ENCODE measurements around the gene SLC12A4.
"Not testable (repeated sequence)": the region's sequence is repeated elsewhere in the genome, so short reads cannot be mapped to it uniquely, and the experiment has no call there.

SLC12A4 gene

DNA sequence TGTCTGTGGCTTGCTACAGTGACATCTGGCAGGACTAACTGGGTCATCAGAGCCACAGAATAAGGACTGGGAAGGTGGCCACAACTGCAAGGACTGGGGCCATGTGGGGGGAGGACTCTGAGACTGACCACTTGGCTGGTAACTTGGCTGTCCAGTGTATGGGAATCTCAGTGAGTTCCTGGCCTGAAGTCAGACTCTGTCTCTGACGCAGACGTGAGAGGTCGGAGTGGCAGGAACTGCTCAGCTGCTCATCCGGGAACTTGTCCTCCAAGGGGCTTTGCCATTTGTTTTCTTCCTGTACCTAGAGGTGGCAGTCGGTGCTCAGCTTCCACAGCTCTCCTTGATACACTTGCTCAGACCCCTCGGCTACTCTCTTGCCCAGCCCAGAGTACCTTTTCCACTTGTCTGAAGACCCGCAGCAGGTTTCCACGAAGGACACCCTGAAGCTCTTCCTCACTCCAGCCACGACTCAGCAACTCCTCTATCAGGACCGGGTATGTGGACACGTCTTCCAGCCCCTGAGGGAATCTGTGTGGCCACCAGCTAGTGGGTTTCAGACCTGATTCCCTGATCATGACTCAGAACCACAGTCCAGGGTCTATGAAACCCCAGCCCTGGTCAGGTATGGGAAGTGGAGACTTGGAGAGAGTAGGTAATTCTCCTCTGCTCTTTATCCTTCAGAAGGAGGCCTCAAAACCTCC is 19.2 kb upstream of the SLC12A4 start:
- DNase-seq, result no peak

DNA sequence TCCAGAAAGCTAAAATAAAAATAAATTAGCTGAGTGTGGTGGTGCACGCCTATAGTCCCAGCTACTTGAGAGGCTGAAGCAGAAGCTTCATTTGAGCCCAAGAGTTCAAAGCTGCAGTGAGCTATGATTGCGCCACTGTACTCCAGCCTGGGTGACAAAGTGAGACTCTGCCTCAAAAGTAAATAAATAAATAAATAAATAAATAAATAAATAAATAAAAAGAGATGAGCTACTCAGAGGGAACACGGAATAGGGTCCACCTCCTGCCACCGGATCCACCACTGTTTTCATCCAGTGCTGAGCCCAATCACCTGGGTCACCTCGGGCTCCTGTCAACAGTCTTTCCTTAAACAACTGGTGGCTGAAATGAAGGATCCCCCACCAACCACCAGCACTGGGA is 18.5 kb upstream of the SLC12A4 start:
- DNase-seq, result no peak

DNA sequence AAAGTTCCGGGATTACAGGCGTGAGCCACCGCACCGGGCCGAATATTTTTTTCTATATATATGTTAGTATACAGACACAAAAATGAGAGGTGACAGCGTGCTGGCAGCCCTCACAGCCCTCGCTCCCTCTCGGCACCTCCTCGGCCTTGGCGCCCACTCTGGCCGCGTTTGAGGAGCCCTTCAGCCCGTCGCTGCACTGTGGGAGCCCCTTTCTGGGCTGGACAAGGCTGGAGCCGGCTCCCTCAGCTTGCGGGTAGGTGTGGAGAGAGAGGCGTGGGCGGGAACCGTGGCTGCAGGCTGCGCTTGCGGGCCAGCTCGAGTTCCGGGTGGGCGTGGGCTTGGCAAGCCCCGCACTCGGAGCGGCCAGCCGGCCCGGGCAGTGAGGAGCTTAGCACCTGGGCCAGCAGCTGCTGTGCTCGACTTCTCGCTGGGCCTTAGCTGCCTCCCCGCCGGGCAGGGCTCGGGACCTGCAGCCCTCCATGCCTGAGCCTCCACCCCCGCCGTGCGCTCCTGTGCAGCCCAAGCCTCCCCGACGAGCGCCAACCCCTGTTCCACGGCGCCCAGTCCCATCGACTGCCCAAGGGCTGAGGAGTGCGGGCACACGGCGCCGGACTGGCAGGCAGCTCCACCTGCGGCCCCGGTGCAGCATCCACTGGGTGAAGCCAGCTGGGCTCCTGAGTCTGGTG is 13.7 kb upstream of the SLC12A4 start:
- DNase-seq, result no peak

DNA sequence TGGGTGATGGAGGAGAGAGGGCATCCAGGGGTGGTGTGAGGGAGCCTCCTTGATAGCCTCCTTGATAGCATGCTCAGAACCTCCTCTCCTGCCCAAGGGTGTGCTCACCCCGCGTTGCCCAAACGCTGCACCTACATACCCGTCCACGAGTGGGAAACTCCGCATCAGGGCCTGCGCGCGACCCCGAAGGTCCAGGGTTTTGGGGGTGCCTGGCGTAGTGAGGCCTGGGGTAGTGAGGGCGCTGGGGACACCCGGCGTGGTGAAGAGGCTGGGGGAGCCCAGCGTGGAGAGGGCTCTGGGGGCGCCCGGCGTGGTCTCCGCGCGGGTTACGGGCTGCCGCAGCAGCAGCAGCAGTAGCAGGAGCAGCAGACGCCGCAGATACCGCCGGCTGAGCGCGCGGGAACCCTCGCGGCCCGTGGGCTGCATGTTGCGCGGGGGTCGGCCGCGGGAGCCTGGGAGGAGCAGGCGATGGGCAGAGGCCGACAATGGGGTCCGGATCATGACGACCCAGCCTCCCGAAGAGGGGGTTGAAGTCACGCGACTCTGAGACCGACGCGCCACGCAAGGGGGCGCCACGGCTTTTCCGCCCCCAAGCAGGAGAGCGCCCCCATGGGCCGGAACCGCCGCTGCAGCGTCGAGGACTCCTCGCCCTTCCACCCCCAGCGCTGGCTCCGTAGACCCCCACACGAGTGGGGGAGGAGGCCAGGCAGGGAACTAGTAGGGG is 11.7 kb upstream of the SLC12A4 start, which contains the start of gene DPEP3:
Gene DPEP3, minus strand, starts transcription at position 545 of the 724 bp plus-strand sequence. Its CDS starts 119 bp downstream, at position 426.
- DNase-seq, result no peak

DNA sequence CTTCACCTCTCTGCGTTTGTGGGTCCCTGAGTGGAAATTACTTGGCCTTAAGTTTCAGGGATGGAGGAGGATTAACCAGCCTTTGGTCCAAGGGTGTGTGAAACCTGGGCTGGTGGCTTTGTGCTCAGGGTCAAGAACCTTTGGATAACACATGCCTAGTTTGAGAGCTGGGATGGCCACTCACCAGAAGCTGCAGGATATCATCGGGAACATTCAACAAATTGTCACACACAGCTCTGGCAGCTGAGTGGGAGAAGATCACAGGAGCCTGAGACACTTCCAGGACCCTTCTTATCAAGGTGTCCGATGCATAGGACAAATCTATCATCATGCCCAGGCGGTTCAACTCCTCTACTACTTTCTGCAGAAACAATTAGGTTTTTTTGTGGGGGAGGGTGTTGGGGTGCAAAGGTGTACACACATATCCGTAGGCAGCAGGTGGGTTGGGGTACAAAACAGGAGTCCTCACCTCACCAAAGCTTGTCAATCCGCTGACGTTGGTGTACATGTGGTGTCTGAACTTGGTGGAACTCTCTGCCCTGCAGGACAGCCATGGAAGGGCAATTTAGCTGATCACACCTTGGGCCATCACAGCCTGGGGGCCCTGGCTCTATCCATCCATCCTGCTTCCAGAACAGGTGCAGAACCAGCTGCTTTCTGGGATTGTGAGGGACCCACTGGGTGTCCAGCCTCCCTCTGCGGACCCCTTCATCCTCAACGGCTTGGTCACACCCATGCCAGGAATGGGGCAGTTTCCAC is 9.2 kb upstream of the SLC12A4 start:
- no peak for DNase-seq

DNA sequence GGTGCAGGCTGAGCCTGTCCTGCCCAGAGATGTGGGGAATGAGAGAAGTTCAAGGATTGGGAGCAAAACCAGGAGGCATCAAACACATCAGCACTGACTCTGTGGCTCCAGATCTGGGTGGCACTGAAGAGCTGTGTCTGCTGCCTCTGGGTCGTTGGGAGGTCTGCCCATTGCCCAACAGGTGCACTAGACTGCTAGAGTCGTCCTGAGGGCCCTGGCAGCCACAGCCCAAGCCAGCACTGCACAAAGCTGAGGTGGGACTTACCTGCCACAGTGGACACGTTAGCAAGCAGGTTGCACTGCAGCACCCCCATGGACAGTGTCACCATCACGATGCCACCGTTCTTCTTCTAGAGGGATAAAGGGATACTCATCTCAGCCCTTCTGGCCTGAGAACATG is 8.6 kb upstream of the SLC12A4 start:
- DNase-seq, result no peak

DNA sequence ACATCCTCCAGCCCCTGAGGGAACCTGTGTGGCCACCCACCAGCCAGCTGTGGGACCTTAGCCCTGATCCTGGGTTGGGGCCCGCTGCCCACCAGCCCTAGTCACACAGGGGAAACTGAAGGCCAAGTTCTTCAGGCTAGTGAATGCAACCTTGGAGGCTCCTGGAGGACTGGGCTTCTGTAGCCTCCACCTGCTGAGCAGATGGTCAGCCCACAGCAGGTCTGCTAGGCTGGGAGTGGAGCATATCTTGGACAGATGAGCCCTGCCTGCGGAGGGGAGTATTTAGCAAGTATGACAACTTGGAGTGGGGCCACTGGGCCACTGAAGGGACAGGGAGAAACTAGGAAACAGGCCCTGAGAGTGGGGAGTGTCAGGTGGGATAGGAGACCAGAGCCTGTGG is 7.8 kb upstream of the SLC12A4 start:
- no peak for DNase-seq

DNA sequence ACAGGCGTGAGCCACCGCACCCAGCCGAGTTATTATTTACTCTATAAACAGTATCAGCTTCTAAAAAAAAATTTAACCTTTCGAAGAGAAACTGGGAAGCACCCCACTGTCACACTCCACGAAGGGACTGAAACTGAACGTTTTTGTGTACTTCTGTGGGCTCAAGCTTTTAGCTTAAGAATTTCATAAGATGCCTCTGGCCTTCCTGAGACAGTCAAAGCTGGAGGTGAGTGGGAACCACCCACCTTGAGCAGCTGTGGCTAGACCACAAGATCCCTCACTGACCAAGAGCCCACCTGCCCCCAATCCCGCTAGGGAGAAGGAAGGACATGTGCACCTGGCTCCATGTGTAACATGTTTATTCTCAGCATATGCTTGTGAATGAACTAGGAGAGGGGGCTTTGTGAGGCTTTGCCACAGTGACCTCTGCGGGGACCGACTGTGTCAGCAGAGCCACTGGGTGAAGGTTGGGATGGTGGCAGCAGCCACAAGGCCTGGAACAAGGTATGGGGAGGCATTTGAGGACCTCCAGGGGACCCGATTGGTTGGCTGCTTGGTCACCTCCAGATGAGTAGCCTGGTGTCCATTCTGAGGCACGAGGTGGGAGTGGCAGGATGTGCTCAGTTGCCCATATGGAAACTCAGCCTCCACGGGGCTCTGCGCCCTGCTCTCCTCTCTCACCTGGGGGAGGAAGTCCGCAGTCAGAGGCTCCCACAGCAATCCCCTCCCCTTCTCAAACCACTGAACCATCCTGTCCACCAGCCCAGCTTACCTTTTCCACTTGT is 7.1 kb upstream of the SLC12A4 start:
- DNase-seq, result no peak

DNA sequence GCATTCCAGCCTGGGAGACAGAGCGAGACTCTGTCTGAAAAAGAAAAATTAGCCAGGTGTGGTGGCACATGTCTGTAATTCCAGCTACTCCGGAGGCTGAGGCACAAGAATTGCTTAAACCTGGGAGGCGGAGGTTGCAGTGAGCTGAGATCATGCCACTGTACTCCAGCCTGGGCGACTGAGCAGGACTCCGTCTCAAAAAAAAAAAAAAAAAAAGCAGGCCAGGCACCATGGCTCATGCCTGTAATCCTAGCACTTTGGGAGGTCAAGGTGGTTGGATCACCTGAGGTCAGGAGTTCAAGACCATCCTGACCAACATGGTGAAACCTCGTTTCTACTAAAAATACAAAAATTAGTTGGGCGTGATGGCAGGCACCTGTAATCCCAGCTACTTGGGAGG is 3.8 kb upstream of the SLC12A4 start:
- not testable (repeated sequence) for DNase-seq

DNA sequence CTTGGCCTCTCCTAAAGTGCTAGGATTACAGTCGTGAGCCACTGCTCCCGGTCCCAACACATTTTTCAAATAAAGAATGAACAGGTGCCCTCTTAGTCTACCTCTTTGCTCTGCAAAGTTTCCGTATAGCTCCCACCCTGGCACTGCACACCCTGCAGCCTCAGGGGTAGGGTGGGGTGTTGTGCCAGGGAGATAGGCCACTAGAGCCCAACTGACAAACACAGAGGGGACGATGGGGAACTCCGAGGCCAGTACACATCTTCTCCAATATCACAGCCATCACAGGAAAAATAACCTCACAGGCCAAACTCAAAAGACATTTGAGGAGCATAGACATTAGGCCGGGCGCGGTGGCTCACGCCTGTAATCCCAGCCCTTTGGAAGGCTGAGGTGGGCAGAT is 2.7 kb upstream of the SLC12A4 start:
- no peak for DNase-seq

DNA sequence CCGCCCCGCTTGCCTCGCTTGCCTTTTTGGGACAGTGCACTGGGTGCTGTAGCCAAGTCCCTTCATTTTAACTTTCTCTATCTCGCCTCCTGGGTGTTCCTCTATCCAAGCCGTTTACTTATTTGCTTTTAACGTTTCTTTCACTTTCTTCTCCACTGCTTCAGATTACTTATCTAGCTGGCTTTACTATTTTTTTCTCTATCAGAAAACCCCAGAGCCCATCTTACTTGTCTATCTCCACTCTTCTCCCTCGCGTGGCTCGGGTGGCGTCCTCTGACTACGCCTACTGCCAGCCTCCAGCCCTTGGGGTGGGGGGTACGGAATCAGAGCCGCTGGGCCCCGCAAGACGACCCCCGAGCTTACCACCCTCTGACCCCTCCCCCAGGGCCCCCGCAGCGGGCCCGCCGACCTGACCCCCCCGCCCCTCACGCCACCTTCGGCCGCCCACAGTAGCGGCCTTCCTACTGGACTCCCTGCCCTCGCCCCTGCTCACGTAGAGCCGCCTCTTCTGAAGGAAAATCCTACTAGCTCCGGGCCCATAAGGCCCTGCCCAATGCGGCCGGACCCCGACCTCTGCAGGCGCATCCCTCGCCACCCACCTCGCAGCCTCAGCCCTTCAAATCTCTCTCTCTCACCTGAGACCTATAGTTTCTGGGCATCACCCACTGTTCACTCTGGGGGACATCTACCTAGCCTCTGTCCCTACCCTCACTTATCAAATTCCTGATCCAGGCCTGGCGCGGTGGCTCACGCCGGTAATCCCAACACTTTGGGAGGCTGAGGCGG is 1.0 kb upstream of the SLC12A4 start:
- DNase-seq, result no peak

DNA sequence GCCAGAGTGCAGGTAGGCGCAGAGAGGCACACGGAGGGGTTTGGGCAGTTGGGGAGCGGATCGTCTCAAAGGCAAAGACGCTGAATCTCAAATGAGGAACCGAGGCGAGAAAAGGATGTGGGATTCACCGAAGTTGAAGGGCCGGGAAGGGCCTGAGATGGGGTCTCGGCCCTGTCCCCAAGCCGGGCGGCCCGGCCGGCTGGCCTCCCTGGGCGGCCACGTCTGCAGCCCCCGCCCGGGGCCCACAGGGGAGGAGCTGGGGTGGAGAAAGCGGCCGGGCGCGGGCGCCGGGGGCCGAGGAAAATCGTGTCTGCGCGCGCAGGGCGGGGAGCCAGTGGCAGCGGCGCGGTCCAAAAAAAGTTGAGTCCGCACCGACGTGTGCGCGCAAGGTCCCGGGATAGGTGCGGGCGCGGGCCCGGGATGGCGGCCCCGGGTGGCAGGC is 458 bp downstream of the SLC12A4 start:
- peak; percentile 41 for DNase-seq

DNA sequence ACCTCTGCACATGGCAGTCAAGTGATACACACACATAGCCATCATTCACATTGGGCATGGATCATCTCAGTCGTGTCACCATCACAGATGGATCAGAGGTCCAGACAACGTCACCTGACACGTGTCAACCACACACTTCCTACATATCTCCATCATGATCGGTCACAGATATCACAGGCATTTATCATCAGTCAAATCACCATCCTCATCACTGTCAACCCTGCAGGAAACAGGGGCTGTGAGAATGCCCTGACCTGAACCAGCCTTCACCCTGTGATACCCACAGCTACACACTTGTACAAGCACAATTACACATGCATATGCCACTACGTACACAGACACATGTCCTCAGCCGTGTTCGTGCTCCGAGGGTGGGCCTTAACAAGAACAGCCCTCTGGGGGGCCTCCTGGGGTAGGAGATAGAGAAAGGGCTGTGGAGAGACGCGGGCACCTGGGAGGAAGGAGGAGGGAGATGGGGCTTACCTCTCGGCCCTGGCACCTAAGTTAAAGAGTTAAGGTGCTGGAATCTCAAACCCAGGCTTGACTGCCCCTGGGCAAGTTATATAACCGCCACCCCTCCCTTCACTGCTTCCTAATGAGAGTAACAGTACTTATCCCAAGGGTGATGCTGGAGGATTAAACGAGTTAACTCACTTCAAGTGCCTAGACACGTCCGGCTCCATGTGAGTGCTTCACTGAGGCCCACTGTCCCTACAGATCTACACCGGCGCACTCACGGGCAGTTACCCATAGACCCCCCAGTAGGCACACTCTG is 1.1 kb downstream of the SLC12A4 start:
- DNase-seq, result peak; percentile 22

DNA sequence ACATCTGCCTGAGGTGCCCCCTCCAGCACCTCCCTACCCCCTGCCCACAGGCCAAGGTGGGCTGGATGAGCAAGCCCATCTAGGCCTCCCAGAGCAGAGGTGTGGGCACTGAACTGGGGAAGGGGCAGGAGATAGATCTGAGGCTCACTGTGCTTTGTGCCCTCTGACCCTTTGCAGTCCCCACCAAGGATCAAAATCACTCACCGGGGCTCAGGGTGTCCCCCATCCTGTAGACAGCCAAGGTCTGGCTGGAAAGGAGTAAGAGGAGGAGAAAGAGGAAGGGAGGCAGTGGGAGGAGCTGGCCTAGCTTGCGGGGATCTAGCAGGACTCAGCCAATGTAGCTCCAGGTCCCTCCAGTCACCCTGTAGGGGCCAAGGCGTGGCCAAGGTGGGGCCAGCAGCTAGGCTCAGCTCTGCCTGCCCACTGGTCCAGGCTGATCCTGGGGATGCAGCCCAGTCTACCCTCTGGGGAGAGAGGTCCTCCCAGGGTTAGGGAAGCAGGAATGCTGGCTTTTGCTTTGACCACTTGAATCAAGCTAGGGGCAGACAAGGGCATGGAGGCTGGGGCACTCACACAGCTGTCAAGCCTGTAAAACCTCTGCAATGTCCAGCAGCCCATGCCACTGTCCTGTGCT is 1.8 kb downstream of the SLC12A4 start:
- peak; percentile 15 for DNase-seq

DNA sequence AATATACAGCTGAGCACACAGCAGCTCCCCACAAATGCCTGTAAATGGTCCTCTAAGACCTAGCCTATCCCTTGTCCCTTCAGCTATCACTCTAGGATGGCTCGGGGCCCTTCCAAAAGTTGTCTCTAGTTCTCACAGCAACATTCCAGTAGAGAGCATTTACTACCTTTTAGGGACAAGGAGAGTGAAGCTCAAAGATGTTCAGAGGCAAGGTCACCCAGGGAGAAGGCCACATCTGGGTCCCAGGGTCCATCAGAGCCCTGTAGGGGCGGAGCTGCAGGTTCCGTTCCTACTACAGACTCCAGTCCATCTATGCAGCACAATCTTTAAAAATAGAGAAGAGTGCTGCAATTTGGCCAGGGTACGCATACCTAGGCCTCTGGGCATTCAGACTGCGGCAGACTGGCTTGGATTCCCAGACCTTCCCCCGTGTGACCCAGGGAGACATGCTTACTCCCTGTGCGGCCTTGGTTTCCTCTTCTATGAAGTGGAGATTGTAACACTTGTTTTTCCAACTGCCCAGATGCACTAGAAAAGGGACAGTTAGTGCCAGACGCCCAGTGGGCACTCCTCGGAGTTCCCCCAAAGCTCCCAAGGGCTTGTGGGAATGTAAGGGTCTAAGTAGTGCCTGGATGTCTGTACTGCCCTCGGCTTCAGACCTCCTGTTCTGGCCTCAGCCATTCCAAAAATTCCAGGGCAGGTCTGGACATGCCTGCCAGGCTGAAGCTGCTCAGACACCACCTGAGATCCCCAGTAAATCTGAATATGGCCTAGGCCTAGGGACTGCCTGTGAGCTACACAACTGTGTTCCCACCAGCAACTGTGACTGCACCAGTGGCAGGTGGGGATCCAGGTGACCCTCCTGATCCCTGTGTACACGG is 2.5 kb downstream of the SLC12A4 start:
- no peak for DNase-seq

DNA sequence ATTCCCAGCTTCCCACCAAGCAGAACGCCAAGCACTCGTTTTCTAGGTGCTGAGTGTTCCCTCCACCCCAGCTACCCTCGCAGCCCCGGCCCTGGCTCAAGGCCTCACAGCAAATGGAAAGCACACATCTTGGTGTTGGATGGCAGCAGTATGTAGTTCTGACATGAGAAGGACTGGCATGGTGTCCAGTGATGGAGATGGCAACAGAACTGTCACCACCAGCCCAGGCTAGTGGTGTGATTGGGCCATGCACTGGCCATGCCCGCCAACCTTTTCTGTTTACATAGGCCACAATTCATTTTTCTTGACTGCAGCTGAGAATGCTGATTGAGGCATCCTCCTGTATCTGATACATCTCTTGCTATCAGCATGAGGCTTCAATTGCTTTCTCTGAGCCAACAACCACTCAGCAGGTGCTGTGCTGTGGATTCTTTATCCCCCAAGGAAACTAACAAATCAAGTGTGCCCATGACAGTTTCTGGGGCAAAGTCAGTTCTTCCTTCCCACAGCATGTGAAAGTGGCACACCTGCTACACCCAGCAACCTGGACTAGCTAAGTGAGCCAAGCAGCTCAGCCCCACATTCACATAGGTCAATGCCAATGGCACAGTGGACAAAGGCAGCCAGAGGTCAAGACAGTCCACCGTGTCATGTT is 3.8 kb downstream of the SLC12A4 start:
- no peak for DNase-seq

DNA sequence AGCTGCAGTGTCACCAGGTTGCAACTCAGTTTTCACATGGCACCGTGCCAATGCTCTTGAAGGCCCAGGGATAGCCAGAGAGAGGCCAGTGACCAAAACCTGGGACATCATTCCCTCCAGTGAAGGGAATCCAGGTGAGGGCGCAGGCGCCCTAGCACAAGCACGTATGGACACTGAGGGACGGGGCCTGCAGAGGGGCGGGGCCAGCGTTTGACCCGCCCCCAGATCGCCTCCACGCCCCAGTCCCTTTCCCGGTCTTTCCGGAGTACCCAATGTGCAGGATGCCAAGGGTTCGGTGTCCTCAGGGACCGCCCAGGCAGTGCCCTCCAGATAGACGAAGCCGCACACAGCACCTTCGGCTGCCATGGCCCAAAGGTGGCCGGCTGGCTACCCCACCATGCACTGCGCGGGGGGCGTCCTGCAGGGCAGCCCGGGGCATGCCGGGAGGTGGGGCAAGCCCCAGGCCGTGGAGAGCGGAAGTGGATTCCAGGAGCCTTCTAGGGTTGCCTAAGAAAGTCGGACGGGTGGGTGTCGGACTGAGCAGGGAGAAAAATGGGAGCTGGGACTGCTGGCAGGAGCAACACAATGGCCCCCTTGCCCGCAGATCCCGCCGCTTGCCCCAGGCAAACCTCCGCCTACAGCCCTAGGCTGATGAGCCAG is 4.6 kb downstream of the SLC12A4 start:
- DNase-seq, result no peak

DNA sequence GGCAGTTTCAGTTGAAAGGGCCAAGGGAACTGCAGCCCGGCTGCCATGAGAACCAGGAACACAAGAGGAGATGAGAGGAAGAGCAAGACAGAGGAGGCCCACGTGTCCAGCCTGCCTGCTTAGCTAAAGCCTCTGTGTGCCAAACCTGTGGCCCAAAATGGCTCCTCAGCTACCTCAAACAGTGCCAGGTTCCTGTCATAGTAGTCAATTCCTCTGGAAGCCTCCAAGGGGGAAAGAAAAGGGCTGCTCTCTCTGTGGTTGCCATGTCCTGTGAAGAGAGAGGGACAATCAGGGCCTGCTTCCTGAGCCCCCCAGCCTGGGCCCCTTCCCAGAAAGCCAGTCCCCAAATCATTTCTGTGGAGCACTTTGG is 5.2 kb downstream of the SLC12A4 start:
- no peak for DNase-seq

Data from fibroblast of skin of scalp (primary cell).